ENCODE data around the gene ASB7. TPM values are rescaled to one million over a fixed set of nuclear protein-coding genes. Genes with fewer than 3 reads are reported as not detected.

The ASB7 gene
- total RNA-seq, 4 donors from 2014 or later, result 5.1 to 10.3 (median 6.3) TPM

DNA sequence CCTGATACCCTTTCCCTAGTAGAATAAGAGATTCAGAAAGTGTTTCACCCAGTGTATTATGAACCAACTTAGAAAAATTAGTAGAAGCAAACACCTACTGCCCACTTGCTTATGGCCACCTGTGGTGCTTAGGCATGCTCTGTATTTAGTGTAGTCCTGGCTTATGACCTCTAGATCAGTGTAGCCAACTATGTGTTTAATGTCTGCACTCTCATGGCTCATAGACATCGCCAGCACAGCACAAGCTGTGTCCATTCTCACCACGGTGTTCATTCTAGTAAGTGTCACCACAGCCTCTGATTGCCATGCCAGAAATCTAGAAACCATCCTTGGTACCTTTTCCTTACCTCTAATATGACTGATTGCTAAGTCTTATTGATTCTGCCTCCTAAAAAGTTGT lies 14.3 kb downstream of the ASB7 start:
- Histone ChIP-seq H3K4me1 (peaks cover 19 to 23% of the 10 kb centered on the region in 2 donors), H3K9me3 (no peaks in the 10 kb centered on the region), H3K27ac (no peak overlapping the region), H3K36me3 (peaks cover 0 to 21% of the 10 kb centered on the region in 2 donors), H3K4me3 (no peak overlapping the region), H3K27me3 (no peaks in the 10 kb centered on the region)
- intact Hi-C loops (cut with DNase I; ENCODE audit: low total_unique reads), result no loop called here
- DNase-seq, result no peak
- in situ Hi-C loops (cut with MboI; ENCODE audit: low sequenced_read_pairs in 4 of 4), result loop anchor here in 3 of 4 donors (25.0 kb wide), 2 partner anchors 646 to 679 kb away; partner anchors contain the start of gene CHSY1 (in 2 of the 3)
- TF ChIP-seq, protein P1, sequence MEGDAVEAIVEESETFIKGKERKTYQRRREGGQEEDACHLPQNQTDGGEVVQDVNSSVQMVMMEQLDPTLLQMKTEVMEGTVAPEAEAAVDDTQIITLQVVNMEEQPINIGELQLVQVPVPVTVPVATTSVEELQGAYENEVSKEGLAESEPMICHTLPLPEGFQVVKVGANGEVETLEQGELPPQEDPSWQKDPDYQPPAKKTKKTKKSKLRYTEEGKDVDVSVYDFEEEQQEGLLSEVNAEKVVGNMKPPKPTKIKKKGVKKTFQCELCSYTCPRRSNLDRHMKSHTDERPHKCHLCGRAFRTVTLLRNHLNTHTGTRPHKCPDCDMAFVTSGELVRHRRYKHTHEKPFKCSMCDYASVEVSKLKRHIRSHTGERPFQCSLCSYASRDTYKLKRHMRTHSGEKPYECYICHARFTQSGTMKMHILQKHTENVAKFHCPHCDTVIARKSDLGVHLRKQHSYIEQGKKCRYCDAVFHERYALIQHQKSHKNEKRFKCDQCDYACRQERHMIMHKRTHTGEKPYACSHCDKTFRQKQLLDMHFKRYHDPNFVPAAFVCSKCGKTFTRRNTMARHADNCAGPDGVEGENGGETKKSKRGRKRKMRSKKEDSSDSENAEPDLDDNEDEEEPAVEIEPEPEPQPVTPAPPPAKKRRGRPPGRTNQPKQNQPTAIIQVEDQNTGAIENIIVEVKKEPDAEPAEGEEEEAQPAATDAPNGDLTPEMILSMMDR (IDR thresholded peaks at IDR 0.05 in 4 of 5, conservative IDR thresholded peaks at IDR 0.05 in 1 of 5), result no peak
- no peak for TF ChIP-seq POLR2A (IDR thresholded peaks at IDR 0.05)
- ATAC-seq, result no peak

DNA sequence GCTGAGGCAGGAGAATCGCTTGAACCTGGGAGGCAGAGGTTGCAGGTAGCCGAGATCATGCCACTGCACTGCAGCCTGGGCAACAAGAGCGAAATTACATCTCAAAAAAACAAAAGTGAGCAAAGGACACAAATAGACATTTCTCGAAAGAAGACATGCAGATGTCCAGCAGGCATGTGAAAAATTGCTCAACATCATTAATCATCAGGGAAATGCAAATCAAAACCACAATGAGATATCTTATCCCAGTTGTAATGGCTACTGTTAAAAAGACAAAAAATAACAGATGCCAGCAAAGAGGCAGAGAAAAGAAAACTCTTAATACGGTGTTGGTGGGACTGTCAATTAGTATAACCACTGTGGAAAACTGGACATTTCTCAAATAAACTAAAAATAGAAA lies 20.9 kb downstream of the ASB7 start:
- Histone ChIP-seq H3K9me3 (no peaks in the 10 kb centered on the region), H3K27me3 (no peaks in the 10 kb centered on the region), H3K27ac (no peak overlapping the region), H3K4me1 (peaks cover 4 to 9% of the 10 kb centered on the region in 2 donors), H3K36me3 (no peaks in the 10 kb centered on the region), H3K4me3 (no peak overlapping the region)
- ATAC-seq, result no peak
- no peak for DNase-seq
- in situ Hi-C loops (cut with MboI; ENCODE audit: low sequenced_read_pairs in 4 of 4), result loop anchor here in 3 of 4 donors (10.0 to 25.0 kb wide), 4 partner anchors 252 to 686 kb away; partner anchors contain the start of genes CHSY1 (in 2 of the 3) and ALDH1A3 (in 1 of the 3)
- intact Hi-C loops (cut with DNase I; ENCODE audit: low total_unique reads), result no loop called here
- TF ChIP-seq, protein P1 (IDR thresholded peaks at IDR 0.05 in 4 of 5, conservative IDR thresholded peaks at IDR 0.05 in 1 of 5), result no peak
- TF ChIP-seq POLR2A (IDR thresholded peaks at IDR 0.05), result no peak

DNA sequence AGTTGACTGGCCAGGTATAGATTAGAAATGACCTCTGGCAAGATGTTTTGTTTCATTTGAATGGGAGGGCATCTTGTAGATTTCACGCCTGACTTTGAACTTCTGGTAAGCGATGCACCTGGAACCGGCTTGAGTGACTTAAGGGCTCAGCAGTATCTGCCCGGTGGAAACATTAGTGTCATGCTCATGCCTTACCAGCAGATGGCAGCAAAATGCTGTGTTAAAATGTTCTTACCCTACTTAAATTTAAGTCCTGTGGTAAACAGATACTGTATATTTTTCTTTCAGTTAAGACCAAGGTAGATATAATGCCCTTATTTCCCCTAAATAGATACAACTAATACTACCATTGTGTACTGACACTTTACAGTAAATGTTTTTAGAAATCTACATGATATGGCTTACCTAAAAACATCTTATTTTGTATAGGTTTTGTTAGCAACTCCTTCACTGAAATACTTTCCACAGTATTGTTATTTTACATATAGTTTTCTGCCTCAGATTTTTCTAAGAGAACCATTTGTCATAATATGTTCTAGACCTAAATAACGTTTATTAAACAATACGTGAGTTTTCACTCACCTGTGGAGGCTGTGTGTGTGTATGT lies 25.5 kb downstream of the ASB7 start:
- in situ Hi-C loops (cut with MboI; ENCODE audit: low sequenced_read_pairs in 4 of 4) (loop anchor here (5.0 to 25.0 kb wide), 7 partner anchors 234 to 637 kb away; partner anchors contain the start of genes ALDH1A3 (in 1 of the 4) and CHSY1 (in 1 of the 4)), intact Hi-C loops (cut with DNase I; ENCODE audit: low total_unique reads) (loop anchor here (1.0 kb wide), 2 partner anchors 245 to 380 kb away; no protein-coding TSS in a partner anchor)
- TF ChIP-seq POLR2A (IDR thresholded peaks at IDR 0.05), result no peak
- TF ChIP-seq, protein P1 (IDR thresholded peaks at IDR 0.05 in 4 of 5, conservative IDR thresholded peaks at IDR 0.05 in 1 of 5), result peak; percentile 78 to 82 (median 81)
- Histone ChIP-seq H3K9me3 (no peaks in the 10 kb centered on the region), H3K36me3 (no peaks in the 10 kb centered on the region), H3K27ac (no peak overlapping the region), H3K4me3 (no peak overlapping the region), H3K27me3 (no peaks in the 10 kb centered on the region), H3K4me1 (peaks cover 7 to 9% of the 10 kb centered on the region in 2 donors)
- ATAC-seq (peak; percentile 83 to 91), DNase-seq (peak; percentile 35 to 50)

DNA sequence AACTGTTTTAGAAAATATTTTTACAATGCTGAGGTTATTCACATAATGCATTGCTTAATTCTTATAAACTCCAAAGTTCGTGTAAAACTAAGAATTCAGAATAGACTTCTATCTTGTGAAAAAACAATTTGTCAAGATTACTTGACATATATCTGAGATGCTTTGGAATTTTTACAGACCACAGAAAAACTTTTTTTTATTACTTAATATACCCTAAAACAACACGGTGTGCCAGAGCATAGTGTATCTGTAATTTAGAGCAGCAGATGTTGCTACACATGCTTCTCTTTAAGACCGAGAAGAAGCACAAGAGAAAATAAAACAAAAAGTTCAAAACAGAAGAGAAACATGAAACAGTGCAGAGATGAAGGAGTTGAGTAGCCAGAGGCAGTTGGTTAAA lies 26.4 kb downstream of the ASB7 start:
- in situ Hi-C loops (cut with MboI; ENCODE audit: low sequenced_read_pairs in 4 of 4), result loop anchor here (5.0 to 25.0 kb wide), 7 partner anchors 234 to 636 kb away; partner anchors contain the start of genes ALDH1A3 (in 1 of the 4) and CHSY1 (in 1 of the 4)
- DNase-seq, result no peak
- H3K27ac ChIP-seq, result no peak overlapping the region

More for the DNA sequence above, 26.4 kb downstream of the ASB7 start:
- H3K4me1 ChIP-seq, result peaks cover 5 to 11% of the 10 kb centered on the region in 2 donors
- ATAC-seq, result no peak
- intact Hi-C loops (cut with DNase I; ENCODE audit: low total_unique reads), result no loop called here
- TF ChIP-seq, protein P1 (IDR thresholded peaks at IDR 0.05 in 4 of 5, conservative IDR thresholded peaks at IDR 0.05 in 1 of 5), result no peak
- no peak for TF ChIP-seq POLR2A (IDR thresholded peaks at IDR 0.05)
- H3K9me3 ChIP-seq, result no peaks in the 10 kb centered on the region
- H3K36me3 ChIP-seq, result no peaks in the 10 kb centered on the region
- no peak overlapping the region for H3K4me3 ChIP-seq
- H3K27me3 ChIP-seq, result no peaks in the 10 kb centered on the region

Data from gastrocnemius medialis (tissue), 4 donors.